HCT116 (cell line): Measurements from ENCODE around the gene PRG2. TPM values are rescaled to one million over a fixed set of nuclear protein-coding genes. Genes with fewer than 3 reads are reported as not detected.

ENCODE experiments used
- ATAC-seq: fragments of 200-7000 bp; cut with Tn5 transposase; 2 replicates; pipeline ENCODE4 v1.9.1; 2020; ENCODE audit warnings: mild to moderate bottlenecking, moderate library complexity
- BruUV-seq: library from RNA; stranded (reverse); fragments of 400-500 nt; replicated peaks from 2 replicates; lab custom pipeline; 2021; lab: Mats Ljungman, UMichigan
- CTCF ChIA-PET: fragments of 300-600 bp; sonication (Branson Sonifier 250); formaldehyde crosslinking; loops from one replicate; lab custom pipeline; 2021; ENCODE audit warnings: antibody characterized with exemption; lab: Charles Lee
- POLR2A ChIA-PET: fragments of 300-600, 350-600 bp; sonication (Branson Sonifier 250); formaldehyde crosslinking; loops from one replicate; lab custom pipeline; 2021; ENCODE audit warnings: antibody characterized with exemption; lab: Charles Lee
- RAD21 ChIA-PET, 2 experiments: fragments of 300-600 bp; sonication (Branson Sonifier 250); formaldehyde crosslinking; loops; one replicate each; lab custom pipeline; 2023; ENCODE audit warnings: low total read pairs in 2 of 2; ENCODE audit not compliant: uncharacterized antibody in 2 of 2, unreplicated experiment in 2 of 2, low non-redundant PET in 1 of 2; lab: Charles Lee
- DNase-seq: peaks from one replicate; pipeline ENCODE4 v3.0.0-alpha.2; 2010; ENCODE audit warnings: low read depth, low spot score
- H2AFZ ChIP-seq: fragments of 200-600 bp; shearing (Covaris generic), sonication (generic); 2 replicates; pipeline ENCODE4 v1.6.1; 2017; ENCODE audit warnings: low read depth, mixed run types, mixed read lengths, antibody characterized with exemption, low read length; ENCODE audit not compliant: poor library complexity, severe bottlenecking
- H3K27ac ChIP-seq: 2 replicates; pipeline ENCODE4 v1.5.1; 2012; ENCODE audit warnings: low read depth, low read length
- H3K27me3 ChIP-seq: fragments of 200-600 bp; sonication (generic); 2 replicates; pipeline ENCODE4 v1.6.1; 2016; ENCODE audit warnings: mixed run types, low read length, mixed read lengths; ENCODE audit not compliant: insufficient read depth
- H3K36me3 ChIP-seq, 2 experiments: fragments of 200-500 bp in 1 of 2; fragments of 200-600 bp in 1 of 2; sonication (Bioruptor generic) in 1 of 2; sonication (generic) in 1 of 2; 2 replicates each; pipeline versions ENCODE4 v1.5.1 to v1.6.1; 2014 to 2016; ENCODE audit warnings: low read length in 2 of 2, inconsistent platforms in 1 of 2, mixed read lengths in 1 of 2, mixed run types in 1 of 2; ENCODE audit not compliant: insufficient read depth in 2 of 2, control insufficient read depth in 1 of 2
- H3K4me1 ChIP-seq, 2 experiments: fragments of 200-600 bp in 1 of 2; sonication (generic) in 1 of 2; 2 replicates each; pipeline versions ENCODE4 v1.5.1 to v1.6.1; 2012 to 2017; ENCODE audit warnings: low read length in 2 of 2, inconsistent platforms in 1 of 2, mild to moderate bottlenecking in 1 of 2, mixed read lengths in 1 of 2, mixed run types in 1 of 2, moderate library complexity in 1 of 2; ENCODE audit not compliant: insufficient read depth in 2 of 2, control insufficient read depth in 1 of 2
- H3K4me2 ChIP-seq: fragments of 200-600 bp; sonication (generic); 2 replicates; pipeline ENCODE4 v1.6.1; 2017; ENCODE audit warnings: mixed run types, low read length, mixed read lengths
- H3K4me3 ChIP-seq, 2 experiments: fragments of 200-600 bp in 1 of 2; sonication (generic) in 1 of 2; replicated peaks in 1 of 2; 2 replicates each; pipeline ENCODE4 v1.5.1; 2011 to 2016; ENCODE audit warnings: low read length in 2 of 2, control low read depth in 1 of 2, low read depth in 1 of 2, mild to moderate bottlenecking in 1 of 2, mixed read lengths in 1 of 2, mixed run types in 1 of 2
- H3K79me2 ChIP-seq: fragments of 200-600 bp; sonication (generic); 2 replicates; pipeline ENCODE4 v1.6.1; 2017; ENCODE audit warnings: mild to moderate bottlenecking, mixed run types, low read length, moderate library complexity, mixed read lengths; ENCODE audit not compliant: insufficient read depth
- H3K9ac ChIP-seq: fragments of 200-600 bp; sonication (generic); 2 replicates; pipeline ENCODE4 v1.6.1; 2016; ENCODE audit warnings: low read length, mixed read lengths
- H3K9me2 ChIP-seq: fragments of 200-600 bp; sonication (generic), shearing (Covaris generic); 2 replicates; pipeline ENCODE4 v1.6.1; 2017; ENCODE audit warnings: mixed run types, mild to moderate bottlenecking, moderate library complexity; ENCODE audit not compliant: insufficient read depth
- H3K9me3 ChIP-seq, 2 experiments: fragments of 200-500 bp in 1 of 2; fragments of 200-600 bp in 1 of 2; sonication (Bioruptor generic) in 1 of 2; sonication (generic) in 1 of 2; 2 replicates each; pipeline ENCODE4 v1.6.1; 2014 to 2017; ENCODE audit warnings: low read length in 2 of 2, mixed read lengths in 2 of 2, inconsistent platforms in 1 of 2, low read depth in 1 of 2, mild to moderate bottlenecking in 1 of 2, mixed run types in 1 of 2, moderate library complexity in 1 of 2; ENCODE audit not compliant: control insufficient read depth in 1 of 2, insufficient read depth in 1 of 2
- H4K20me1 ChIP-seq: fragments of 200-600 bp; sonication (generic), shearing (Covaris generic); 2 replicates; pipeline ENCODE4 v1.6.1; 2017; ENCODE audit warnings: mixed run types, mild to moderate bottlenecking, moderate library complexity; ENCODE audit not compliant: insufficient read depth
- CBX3 ChIP-seq: IDR thresholded peaks from 2 replicates; pipeline ENCODE4 v1.6.1; 2012; ENCODE audit warnings: low read depth
- CEBPB ChIP-seq: IDR thresholded peaks from 2 replicates; pipeline ENCODE4 v1.6.1; 2012; ENCODE audit warnings: low read depth
- EGR1 ChIP-seq: IDR thresholded peaks from 2 replicates; pipeline ENCODE4 v1.6.1; 2012; ENCODE audit warnings: low read depth
- EZH2 ChIP-seq: fragments of 200-600 bp; sonication (generic); IDR thresholded peaks from 2 replicates; pipeline ENCODE4 v1.6.1; 2017; ENCODE audit warnings: antibody characterized with exemption, mixed run types
- EZH2phosphoT487 ChIP-seq: fragments of 200-600 bp; IDR thresholded peaks from 2 replicates; pipeline ENCODE4 v1.6.1; 2018; ENCODE audit warnings: antibody characterized with exemption, borderline replicate concordance
- FOSL1 ChIP-seq: IDR thresholded peaks from 2 replicates; pipeline ENCODE4 v1.6.1; 2012; ENCODE audit warnings: low read depth
- POLR2AphosphoS5 ChIP-seq: IDR thresholded peaks from 2 replicates; pipeline ENCODE4 v1.6.1; 2011; ENCODE audit warnings: mild to moderate bottlenecking, low read depth, low read length, moderate library complexity
- RAD21 ChIP-seq: IDR thresholded peaks from 2 replicates; pipeline ENCODE4 v1.6.1; 2012; ENCODE audit warnings: low read depth, mild to moderate bottlenecking
- SP1 ChIP-seq: IDR thresholded peaks from 2 replicates; pipeline ENCODE4 v1.6.1; 2012; ENCODE audit warnings: low read depth
- SRF ChIP-seq: IDR thresholded peaks from 2 replicates; pipeline ENCODE4 v1.6.1; 2012; ENCODE audit warnings: low read depth
- intact Hi-C: fragments of 100-400 bp; cut with micrococcal nuclease; formaldehyde crosslinking; loops from 2 replicates; pipeline ENCODE4 v1.10.0; 2022
- total RNA-seq: library from RNA; stranded (reverse); gene quantifications from one replicate; pipeline ENCODE4 v1.2.1, GENCODE V29; 2021; ENCODE audit not compliant: unreplicated experiment
- TF ChIP-seq, protein P1 (sequence below): IDR thresholded peaks from 2 replicates; pipeline ENCODE4 v1.6.1; 2011; ENCODE audit warnings: mild to moderate bottlenecking, low read length, moderate library complexity; ENCODE audit not compliant: insufficient replicate concordance; ENCODE audit errors: extremely low read depth
- TF ChIP-seq, protein P2 (sequence below): IDR thresholded peaks from 2 replicates; pipeline ENCODE4 v1.6.1; 2012

PRG2 gene
- total RNA-seq, 1 experiment from 2014 or later: 0.81 TPM

DNA sequence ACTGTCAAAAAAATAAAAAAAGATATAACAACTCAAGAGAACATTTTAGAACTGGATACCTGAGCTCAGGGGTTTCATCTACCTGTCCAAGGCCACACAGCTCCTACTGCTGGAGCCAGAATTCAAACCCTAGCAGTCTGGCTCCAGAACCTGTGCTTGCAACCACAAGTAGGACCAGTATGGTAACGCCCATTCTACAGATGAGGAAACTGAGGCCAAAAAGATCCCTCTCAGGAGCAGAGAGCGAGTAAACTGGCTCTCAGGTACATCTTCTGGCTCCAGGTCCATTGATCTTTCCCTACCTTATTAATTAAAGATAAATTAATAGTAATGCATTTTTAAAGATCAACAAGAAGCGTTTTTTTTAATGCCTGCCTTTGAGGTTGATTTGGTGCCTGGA is 33.1 kb downstream of the PRG2 start:
- Histone ChIP-seq H3K4me1 (no peaks in the 10 kb centered on the region), H3K36me3 (no peaks in the 10 kb centered on the region), H3K79me2 (no peaks in the 10 kb centered on the region), H3K4me3 (no peak overlapping the region), H3K4me2 (no peak overlapping the region), H3K9me2 (no peaks in the 10 kb centered on the region), H3K27ac (no peak overlapping the region), H3K9ac (no peak overlapping the region), H4K20me1 (no peaks in the 10 kb centered on the region), H3K27me3 (no peaks in the 10 kb centered on the region), H2AFZ (no peak overlapping the region), H3K9me3 (no peaks in the 10 kb centered on the region)
- intact Hi-C loops: no loop called here
- no TSS peak for BruUV-seq
- TF ChIP-seq POLR2AphosphoS5 (no peak), CEBPB (no peak), EZH2phosphoT487 (no peak)
- TF ChIP-seq, protein P1, sequence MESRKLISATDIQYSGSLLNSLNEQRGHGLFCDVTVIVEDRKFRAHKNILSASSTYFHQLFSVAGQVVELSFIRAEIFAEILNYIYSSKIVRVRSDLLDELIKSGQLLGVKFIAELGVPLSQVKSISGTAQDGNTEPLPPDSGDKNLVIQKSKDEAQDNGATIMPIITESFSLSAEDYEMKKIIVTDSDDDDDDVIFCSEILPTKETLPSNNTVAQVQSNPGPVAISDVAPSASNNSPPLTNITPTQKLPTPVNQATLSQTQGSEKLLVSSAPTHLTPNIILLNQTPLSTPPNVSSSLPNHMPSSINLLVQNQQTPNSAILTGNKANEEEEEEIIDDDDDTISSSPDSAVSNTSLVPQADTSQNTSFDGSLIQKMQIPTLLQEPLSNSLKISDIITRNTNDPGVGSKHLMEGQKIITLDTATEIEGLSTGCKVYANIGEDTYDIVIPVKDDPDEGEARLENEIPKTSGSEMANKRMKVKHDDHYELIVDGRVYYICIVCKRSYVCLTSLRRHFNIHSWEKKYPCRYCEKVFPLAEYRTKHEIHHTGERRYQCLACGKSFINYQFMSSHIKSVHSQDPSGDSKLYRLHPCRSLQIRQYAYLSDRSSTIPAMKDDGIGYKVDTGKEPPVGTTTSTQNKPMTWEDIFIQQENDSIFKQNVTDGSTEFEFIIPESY: no peak
- ATAC-seq: no peak
- RAD21 ChIA-PET: no interaction called here
- POLR2A ChIA-PET: no interaction called here
- CTCF ChIA-PET: no interaction called here
- no peak for DNase-seq

DNA sequence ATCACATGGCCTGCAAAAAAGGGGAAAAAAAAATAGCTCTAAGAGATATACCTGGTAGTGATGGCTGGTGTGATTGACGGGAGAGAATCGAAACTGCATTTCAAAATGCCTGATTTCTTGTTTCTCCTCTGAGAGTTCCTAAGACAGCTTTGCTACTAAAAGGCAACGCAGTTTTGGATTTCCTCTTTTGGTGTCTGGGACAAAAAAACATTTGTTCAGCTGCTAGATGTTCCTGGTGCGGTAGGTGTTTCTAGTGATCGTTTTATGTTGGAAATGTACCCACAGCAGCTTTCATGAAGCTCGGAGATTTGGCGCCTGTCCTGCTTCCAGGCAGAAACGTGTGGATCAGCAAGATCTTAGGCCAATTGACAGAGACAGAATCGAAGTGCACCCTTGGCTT is 34.2 kb downstream of the PRG2 start:
- no peaks in the 10 kb centered on the region for H4K20me1 ChIP-seq
- H3K9ac ChIP-seq: no peak overlapping the region
- no peaks in the 10 kb centered on the region for H3K79me2 ChIP-seq
- ATAC-seq (no peak), DNase-seq (no peak)
- H3K36me3 ChIP-seq: no peaks in the 10 kb centered on the region
- no peak overlapping the region for H3K4me3 ChIP-seq
- H3K4me2 ChIP-seq: no peak overlapping the region
- H3K9me3 ChIP-seq: no peaks in the 10 kb centered on the region
- H3K27ac ChIP-seq: no peak overlapping the region
- CTCF ChIA-PET: no interaction called here
- H2AFZ ChIP-seq: no peak overlapping the region
- intact Hi-C loops: no loop called here
- H3K27me3 ChIP-seq: no peaks in the 10 kb centered on the region
- TF ChIP-seq CBX3: no peak
- TF ChIP-seq SRF: no peak
- TF ChIP-seq, protein P1: no peak
- no peak for TF ChIP-seq RAD21
- TF ChIP-seq POLR2AphosphoS5: no peak
- TF ChIP-seq, protein P2, sequence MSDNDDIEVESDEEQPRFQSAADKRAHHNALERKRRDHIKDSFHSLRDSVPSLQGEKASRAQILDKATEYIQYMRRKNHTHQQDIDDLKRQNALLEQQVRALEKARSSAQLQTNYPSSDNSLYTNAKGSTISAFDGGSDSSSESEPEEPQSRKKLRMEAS: no peak
- TF ChIP-seq SP1: no peak
- no peak for TF ChIP-seq FOSL1
- no peak for TF ChIP-seq EGR1
- no peak for TF ChIP-seq EZH2
- TF ChIP-seq CEBPB: no peak
- POLR2A ChIA-PET: no interaction called here
- H3K9me2 ChIP-seq: no peaks in the 10 kb centered on the region
- RAD21 ChIA-PET: no interaction called here
- H3K4me1 ChIP-seq: no peaks in the 10 kb centered on the region
- BruUV-seq: no TSS peak
